ENCODE results near the gene CCDC192.

GRCh38 chr5:127863161-127863560, 160.0 kb downstream of the CCDC192 start:
- TF ChIP-seq CTCF (IDR thresholded peaks at IDR 0.05) (no peak), POLR2A (IDR thresholded peaks at IDR 0.05) (no peak)
